ENCODE measurements around the gene TFIP11.
"Not testable (repeated sequence)": the region's sequence is repeated elsewhere in the genome, so short reads cannot be mapped to it uniquely, and the experiment has no call there.

The TFIP11 gene

DNA sequence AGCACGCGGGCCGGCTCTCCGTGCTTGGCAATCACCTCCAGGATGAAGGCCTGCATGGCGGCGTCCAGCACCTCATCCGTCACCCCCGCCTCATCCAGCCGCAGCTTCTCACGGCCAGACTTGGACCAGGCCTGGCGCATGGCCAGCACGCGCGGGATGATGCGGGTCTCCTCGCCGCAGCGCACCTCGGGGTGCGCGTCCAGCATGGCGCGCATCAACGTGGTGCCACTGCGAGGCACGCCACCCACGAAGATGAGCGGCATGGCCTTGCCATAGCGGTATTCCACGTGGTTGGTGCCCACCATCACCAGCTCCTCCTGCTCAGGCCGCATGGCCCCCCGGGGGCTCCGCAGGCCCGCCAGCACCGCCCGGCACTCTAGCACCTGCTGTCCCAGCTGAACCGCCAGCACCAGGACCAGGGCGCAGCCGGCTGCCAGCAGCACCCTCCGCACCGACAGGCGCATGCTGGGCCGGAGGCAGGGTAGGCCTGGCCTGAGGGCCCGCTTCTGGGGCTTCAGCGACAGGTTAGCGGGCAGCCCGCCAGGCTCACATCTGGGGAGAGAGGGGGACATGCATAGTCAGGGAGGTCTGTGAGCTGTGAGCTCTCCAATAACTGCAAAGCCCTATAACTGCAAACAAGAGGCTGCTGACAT is 29.0 kb upstream of the TFIP11 start:
- no peak for DNase-seq (ENCODE audit: low read depth)

DNA sequence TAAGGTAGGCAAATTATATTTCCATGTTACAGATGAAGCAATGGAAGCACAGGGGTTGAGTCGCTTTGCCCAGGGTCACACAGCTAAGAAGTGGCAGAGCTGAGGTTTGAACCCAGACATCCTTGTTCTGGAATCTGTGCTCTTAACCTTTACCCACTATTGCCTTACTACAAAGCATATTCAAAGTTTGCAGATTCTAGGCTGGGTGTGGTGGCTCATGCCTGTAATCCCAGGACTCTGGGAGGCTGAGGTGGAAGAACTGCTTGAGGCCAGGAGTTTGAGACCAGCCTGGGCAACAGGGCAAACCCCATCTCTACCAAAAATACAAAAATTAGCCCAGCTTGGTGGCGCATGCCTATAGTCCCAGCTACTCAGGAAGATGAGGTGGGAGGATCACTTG is 27.8 kb upstream of the TFIP11 start:
- DNase-seq (ENCODE audit: low read depth), result no peak

DNA sequence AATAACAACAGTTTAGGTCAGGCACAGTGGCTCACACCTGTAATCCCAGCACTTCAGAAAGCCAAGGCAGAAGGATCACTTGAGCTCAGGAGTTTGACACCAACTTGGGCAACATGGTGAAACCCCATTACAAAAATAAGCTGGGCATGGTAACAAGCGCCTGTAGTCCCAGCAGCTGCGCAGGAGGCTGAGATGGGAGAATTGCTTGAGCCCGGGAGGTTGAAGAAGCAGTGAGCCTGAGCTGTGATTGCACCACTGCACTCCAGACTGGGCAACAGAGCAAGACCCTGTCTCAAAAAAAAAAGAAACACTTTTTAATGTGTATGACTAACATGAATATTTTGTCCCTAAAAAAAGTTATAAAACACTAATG is 24.5 kb upstream of the TFIP11 start:
- no peak for DNase-seq (ENCODE audit: low read depth)

DNA sequence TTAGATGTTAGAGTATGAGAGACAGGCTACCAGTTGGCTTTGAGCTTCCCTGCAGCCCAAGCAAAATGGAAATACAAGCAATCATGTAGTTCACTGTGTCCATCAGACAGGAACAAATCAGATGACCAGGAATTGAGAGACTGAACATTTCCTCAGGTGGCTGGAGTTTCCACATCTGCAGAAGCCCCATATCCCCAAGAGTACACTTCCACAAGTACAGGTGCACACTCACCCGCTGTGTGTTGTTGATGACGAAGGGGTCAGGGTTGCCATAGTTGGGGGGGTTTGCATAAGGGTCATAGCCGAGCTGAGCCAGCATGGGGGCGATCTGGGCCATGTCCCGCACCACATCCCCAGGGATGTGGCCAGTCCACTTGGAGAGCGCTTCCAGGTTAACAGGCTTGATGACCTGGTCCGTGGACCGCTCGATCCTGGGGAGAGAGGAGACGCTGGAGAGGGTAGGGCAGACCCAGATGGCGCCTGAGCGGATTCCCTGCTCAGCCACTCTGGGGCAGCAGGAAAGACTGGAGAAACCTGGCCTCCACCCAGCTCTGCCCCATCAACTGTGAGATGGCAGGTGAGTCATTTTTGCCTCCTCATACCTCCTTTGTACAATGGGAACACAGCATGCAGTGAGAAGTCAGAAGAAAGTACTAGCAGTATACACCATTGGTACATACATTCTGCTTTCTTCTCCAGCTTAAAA is 23.9 kb upstream of the TFIP11 start:
- no peak for DNase-seq (ENCODE audit: low read depth)

DNA sequence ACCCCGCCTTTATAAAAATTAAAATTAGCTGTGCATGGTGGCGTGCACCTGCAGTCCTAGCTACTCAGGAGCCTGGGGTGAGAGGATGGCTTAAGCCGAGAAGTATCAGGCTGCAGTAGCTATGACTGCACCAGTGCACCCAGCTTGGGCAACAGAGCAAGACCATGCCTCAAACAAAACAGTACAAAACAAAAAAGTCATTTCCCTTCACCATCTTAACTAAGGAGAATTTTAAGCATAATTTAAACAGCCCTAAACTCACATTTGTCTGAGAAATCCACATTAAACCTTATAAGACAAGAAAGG is 23.3 kb upstream of the TFIP11 start:
- DNase-seq (ENCODE audit: low read depth), result no peak

DNA sequence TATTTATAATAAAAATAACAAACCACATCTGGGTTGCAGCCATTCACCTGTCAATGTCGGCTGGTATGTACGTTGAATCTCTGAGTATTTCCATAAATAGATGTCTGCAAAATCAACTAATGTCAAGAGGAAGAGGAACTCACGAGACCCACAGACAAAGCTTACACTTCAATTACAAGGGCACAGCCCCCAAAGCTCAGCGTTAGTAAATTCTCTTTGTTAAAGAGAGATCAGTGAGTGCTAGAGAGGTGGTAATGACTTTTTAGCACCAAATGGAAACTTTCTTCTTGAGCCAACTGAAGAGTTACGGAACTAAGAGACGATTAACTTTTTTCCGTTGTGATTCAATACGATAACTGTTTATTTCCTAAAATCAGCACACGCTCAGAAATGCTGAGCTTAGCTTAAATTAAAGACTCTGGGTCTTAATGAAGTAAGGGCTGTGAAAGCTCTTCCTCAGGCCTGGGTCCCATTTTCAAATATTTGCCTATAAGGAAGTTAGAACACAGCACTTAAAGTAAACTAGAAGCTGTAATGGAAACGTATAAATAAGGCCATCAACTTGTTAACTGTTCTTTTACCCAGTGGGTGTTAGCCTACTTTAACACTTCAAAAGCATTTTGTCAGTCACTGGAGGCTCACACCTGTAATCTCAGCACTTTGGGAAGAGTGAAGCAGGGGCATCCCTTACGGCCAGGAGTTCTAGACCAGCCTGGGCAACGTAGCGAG is 22.8 kb upstream of the TFIP11 start:
- no peak for DNase-seq (ENCODE audit: low read depth)

DNA sequence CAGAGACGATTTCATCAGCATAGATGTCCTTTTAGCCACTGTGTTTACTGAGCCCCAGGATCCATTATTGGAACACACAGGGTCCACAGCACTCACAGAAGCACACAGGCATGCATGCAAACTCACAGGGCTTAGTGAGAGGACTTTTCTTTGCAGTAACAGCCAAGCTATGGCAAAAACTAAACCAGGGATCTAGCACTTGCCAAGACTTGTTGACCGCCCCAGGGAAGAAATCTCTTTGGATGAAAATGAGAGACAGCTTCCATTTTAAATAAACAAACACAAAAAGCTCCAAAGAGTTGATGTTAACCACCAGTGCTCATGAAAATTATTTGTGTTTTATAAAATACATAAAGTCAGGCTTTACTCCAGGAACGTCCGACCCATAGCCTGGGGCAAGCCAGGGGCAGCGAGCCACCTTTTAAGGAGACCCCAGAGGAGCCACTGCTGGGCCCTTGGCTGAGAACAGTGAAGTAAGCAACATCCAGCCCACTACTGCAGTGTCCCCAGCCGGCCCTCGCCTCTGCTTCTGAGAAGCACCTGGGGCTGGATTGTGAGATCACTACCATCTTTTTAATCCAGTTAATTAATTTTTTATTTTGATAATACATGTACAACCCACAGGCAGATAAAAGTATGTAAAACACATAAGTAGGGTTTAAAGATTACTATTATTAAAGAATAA is 22.0 kb upstream of the TFIP11 start:
- no peak for DNase-seq (ENCODE audit: low read depth)

DNA sequence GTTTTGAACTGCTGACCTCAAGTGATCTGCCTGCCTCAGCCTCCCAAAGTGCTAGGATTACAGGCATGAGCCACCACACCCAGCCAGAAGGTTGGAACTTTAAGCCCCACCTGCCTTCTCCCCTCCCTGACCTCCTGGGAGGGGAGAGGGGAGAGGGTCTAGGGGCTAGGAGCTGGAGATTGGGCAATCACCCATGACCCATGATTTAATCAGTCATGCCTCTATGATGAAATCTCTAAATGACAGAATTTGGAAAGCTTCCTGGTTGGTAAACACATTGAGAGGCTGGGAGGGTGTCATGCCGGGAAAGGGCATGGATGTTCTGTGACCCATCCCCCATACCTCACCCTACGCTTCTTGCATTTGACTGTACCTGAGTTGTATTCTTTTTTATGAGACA is 17.1 kb upstream of the TFIP11 start:
- DNase-seq (ENCODE audit: low read depth), result no peak

DNA sequence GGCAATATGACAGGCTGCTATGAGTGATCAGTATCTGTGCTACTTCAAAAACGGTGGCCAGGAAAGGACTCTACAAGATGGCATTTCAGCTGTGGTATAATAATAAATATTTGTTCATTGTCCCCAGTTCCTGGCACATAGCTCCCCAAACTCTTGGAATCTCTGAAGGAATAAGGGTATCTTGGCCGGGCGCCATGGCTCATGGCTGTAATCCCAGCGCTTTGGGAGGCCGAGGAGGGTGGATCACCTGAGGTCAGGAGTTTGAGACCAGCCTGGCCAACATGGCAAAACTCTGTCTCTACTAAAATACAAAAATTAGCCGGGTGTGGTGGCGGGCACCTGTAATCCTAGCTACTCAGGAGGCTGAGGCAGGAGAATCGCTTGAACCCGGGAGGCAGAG is 16.2 kb upstream of the TFIP11 start:
- not testable (repeated sequence) for DNase-seq (ENCODE audit: low read depth)

DNA sequence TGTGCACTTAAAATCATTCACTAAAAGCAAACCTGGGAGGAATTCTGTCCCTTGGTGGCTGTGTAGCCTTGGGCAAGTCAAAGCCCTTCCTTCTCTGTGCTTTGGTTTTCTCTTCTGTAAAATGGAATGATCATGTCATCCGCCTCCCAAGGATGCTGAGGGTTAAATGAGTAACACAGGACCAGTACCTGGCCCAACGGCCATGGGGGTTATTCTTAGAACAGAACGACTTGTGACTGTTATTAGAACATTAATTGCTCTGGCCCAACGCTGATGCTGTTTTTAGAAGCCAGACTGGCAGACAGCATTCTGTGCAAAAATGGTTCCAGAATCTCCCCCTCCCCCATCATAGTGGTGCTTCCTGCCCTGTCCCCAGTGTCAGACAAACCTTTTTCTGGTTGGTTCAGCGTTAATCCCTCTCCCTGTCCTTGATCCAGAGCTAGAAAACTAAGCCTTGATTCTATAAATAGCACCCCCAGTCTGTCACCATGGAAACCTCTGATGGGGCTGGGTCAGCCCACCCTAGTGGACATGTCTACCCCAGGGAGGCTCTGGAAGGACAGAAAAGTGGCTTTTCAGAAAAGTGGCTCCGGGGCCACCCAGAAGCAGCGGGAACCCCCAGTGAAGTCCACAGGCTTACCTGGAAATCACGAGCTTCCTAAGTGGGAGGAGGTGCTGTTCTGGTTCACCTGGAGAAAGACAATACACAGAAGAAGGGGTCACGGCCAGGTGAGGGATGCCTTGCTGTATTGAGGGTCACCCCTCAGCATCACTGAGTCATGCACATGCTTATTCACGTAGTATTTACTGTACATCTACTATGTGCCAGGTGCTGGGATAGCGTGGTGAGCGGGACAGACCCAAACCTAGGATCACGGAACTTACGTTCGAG is 15.5 kb upstream of the TFIP11 start:
- no peak for DNase-seq (ENCODE audit: low read depth)

DNA sequence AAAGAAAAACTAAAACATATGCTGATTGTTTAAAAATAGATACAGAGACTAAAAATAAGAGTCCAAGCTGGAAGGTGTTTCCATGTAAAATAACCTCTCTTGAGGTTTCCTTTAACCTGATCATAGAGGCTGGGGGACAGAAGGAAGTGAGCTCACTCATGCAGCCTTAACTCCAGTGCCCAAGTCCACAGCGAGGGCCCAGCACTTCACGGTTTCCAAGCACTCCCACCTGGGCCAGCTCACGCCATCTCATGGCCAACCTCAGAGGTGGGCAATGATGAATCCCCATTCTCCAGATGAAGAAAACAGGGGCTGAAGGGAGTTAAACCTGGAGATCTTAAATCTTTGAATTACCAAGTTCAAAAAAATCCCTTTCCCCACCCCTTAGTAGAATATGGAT is 14.9 kb upstream of the TFIP11 start:
- no peak for DNase-seq (ENCODE audit: low read depth)

DNA sequence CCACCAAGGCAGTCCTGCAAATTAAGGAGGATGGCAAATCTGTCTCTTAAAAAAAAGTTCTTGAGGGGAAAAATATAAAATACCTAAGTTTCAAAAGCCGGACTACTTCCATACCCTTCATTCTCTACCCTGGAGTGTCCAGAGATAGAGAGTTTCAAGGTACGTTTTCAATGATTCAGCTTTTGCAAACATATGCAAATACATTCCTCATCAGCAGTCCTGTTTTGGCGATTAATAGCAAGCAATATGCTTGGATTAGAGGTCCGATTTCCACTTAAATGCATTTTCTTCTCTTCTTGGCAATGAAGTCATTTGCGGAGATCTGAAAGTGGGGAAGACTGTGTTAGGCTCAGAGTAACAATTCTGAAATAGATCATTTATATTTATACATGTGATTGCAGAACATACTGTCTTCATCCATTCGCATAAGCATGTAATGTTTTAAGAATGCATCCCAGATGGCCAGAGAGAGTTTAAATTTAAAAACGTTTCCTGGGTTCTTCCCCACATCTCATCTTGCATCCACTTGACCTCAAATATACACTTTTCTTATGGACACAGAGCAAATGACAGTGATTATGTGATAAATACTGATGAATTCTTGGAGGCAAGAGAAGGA is 13.8 kb upstream of the TFIP11 start:
- no peak for DNase-seq (ENCODE audit: low read depth)

DNA sequence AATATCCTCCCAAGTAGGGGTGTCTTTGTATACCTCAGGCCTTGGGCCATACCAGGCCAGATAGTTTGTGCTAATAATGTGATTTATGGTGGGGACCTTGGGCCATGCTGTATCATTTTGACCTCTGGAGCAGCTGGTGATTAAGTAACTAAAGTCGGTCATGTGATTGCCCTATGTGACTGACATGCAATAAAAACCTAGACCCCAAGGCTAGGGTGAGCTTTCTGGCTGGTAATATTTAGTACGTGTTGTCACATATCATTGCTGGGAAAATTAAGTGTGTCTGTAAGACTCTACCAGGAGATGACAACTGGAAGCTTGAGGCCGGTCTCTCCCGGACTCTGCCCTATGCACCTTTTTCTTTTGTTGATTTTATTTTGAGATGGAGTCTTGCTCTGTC is 12.6 kb upstream of the TFIP11 start:
- DNase-seq (ENCODE audit: low read depth), result no peak

DNA sequence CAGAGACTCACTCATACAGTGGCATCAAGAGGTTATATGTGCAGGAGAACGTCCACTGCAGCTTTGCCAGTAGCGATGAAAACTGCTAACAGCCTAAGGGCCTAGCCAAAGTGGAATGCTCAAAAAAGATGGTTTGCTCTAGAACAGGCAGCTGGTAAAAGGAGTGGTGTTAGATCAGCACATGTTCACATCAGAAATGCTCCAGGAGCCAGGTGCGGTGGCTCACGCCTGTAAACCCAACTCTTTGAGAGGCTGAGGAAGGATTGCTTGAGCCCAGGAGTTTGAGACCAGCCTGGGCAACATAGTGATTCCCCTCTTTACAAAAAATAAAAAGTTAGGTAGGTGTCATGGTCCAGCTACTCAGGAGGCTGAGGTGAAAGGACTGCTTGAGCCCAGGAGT is 10.3 kb upstream of the TFIP11 start:
- DNase-seq (ENCODE audit: low read depth), result no peak

DNA sequence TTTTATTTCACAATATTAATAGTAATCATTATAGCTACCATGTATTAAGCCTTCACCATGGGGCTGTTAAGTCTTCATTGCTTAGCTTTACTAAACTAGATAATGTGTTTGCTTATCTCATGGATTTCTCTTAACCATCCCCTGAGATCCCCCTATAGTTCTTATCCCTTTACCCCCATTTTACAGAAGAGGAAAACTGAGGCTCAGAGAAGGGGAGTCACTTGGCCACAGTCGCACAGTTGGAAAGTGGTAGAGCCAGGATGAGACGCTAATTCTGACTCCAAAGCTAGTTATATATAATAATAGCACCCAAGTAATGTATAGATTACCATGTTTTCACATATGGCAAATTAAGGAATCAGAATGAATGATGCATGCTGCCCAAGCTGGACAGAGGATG is 9.7 kb upstream of the TFIP11 start:
- DNase-seq (ENCODE audit: low read depth), result no peak

DNA sequence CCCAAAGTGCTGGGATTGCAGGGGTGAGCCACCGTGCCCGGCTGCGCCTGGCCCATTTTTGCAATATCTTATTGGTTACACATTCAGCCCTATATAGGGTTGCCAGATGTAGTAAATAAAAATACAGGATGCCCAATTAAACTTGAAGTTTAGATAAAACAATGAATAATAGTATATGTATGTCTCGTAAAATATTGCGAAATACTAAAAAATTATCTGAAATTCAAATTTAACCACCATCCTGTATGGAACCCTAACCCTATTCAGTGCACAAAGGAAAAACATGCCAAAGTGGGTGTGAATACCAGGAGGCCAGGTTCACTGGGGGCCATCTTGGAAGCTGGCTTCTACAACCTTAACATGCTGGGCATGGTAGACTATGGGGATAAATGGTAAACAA is 5.2 kb upstream of the TFIP11 start:
- no peak for DNase-seq (ENCODE audit: low read depth)

DNA sequence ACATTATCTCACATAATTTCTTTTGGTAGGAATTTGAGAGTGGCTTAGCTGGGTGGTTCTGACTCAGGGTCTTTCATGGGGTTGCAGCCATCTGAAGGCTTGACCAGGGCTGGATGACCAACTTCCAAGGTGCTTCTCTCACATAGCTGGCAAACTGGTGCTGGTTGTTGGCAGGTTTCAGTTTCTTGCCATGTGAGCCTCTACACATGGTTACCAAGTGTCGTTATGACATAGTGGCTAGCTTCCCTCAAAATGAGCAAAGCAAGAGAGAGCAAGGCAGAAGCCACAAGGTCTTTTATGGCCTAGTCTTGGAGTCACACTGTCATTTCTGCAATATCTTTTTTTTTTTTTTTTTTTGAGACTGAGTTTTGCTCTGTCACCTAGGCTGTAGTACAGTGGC is 4.2 kb upstream of the TFIP11 start:
- DNase-seq (ENCODE audit: low read depth), result no peak

DNA sequence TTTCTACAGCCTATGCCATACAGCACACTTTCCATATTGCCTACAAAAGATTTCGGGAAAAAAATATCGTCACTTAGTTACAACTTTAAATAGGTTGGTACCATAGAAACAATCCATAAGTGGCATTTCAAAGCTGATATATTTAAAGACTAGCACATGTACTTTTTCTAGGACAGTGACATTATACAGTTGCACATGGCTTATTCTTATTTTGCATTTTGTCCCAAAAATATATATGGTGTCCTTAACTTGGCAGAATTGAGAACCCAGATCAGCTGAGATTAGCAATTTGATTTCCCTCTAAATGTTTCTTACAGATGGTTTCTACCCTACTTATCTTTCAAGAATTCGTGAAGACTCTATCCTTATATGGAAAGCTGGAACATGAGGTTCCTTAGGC is 3.7 kb upstream of the TFIP11 start:
- no peak for DNase-seq (ENCODE audit: low read depth)

DNA sequence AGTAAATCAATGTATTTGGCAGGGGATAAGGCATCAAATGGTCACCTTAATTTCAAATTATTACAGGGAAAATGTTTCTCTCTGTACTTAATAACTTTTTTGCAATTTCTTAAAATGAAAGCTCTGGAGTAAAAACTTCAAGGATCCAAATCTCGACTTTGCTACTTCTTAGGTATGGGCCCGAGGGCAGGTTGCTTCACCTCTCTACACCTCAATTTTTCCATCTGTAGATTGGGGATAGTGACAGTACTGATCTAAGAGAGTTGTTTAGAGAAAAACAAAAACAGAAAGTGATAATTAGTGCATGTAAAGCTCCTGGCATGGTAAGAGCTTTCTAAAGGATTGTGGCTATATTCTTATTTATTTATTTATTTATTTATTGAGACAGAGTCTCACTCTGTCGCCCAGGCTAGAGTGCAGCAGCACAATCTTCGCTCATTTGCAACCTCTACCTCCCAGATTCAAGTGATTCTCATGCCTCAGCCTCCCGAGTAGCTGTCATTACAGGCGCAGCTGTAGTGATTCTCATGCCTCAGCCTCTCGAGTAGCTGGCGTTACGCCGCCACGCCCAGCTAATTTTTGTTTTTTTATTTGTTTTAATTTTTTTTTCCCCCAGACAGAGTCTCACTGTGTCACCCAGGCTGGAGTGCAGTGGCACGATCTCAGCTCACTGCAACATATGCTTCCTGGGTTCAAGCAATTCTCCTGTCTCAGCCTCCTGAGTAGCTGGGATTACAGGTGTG is 2.3 kb upstream of the TFIP11 start:
- DNase-seq (ENCODE audit: low read depth), result no peak

DNA sequence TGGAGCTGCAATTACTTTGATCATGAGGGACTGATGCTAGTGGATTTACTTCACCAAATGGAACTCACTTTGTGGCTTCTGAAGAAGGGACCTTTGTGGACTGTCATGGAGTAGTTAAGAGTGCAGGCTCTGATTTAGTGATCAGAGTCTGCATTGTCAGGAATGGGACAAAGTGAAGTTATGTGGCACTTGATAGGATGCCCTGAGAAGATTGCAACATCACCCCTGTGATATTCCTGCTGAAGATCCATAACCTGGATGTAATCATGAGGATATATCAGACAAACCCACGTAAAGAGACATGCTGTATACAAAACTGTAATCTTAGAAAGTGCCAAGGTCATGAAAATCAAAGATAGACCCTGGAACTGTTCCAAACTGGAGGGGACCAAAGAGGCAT is 1.6 kb upstream of the TFIP11 start:
- no peak for DNase-seq (ENCODE audit: low read depth)

DNA sequence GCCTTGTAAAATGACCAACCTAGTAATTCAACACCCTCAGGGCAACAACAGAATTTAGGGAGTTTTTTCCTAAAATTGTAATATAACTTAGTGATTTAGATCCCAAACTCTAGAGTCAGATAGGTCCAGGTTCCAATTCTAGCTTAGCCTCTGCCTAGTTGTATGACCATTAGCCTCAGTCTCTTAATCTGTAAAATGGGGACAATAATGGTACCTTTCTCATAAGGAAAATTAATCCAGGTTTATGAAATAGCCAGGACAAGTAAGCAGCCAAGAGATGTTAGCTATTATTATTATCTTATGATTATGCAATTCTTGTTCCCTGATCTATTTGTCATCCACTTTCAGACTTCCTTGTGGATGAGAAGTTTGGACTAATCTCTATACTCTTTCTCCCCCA is 4.1 kb downstream of the TFIP11 start:
- DNase-seq (ENCODE audit: low read depth), result no peak

Data from HS-5 (cell line).